HG02885 (cell line): ENCODE data around the gene FBLN2.

Experiments used
- ATAC-seq: cut with Tn5 transposase; IDR thresholded peaks from one replicate; pipeline ENCODE4 v1.9.1; 2021; ENCODE audit warnings: mild to moderate bottlenecking; ENCODE audit not compliant: unreplicated experiment, poor library complexity

The FBLN2 gene

GRCh38 chr3:13563321-13563720 lies 14.4 kb downstream of the FBLN2 start:
- no peak for ATAC-seq

- no peak for ATAC-seq
Measured at GRCh38 chr3:13563911-13564310, 15.0 kb downstream of the FBLN2 start.

GRCh38 chr3:13564751-13565560 lies 16.0 kb downstream of the FBLN2 start:
- ATAC-seq, result no peak

- ATAC-seq, result no peak
Measured at GRCh38 chr3:13565581-13566452, 16.9 kb downstream of the FBLN2 start.

- ATAC-seq, result no peak
Measured at GRCh38 chr3:13566453-13566748, 17.5 kb downstream of the FBLN2 start.

GRCh38 chr3:13566769-13567310 lies 17.9 kb downstream of the FBLN2 start:
- no peak for ATAC-seq

- no peak for ATAC-seq
Measured at GRCh38 chr3:13567684-13568514, 19.0 kb downstream of the FBLN2 start.

GRCh38 chr3:13568515-13569028 lies 19.6 kb downstream of the FBLN2 start:
- ATAC-seq, result no peak

GRCh38 chr3:13569201-13569600 lies 20.3 kb downstream of the FBLN2 start:
- no peak for ATAC-seq

- no peak for ATAC-seq
Measured at GRCh38 chr3:13569641-13570390, 20.9 kb downstream of the FBLN2 start.

- no peak for ATAC-seq
Measured at GRCh38 chr3:13570391-13571194, 21.7 kb downstream of the FBLN2 start.

- ATAC-seq, result no peak
Measured at GRCh38 chr3:13571264-13571663, 22.3 kb downstream of the FBLN2 start.

GRCh38 chr3:13571831-13572750 lies 23.2 kb downstream of the FBLN2 start:
- ATAC-seq, result no peak

GRCh38 chr3:13572926-13573623 lies 24.1 kb downstream of the FBLN2 start:
- no peak for ATAC-seq

- ATAC-seq, result no peak
Measured at GRCh38 chr3:13574083-13574797, 25.3 kb downstream of the FBLN2 start.

GRCh38 chr3:13574798-13575451 lies 26.0 kb downstream of the FBLN2 start:
- no peak for ATAC-seq
